ENCODE data around the gene AXL.

DNA sequence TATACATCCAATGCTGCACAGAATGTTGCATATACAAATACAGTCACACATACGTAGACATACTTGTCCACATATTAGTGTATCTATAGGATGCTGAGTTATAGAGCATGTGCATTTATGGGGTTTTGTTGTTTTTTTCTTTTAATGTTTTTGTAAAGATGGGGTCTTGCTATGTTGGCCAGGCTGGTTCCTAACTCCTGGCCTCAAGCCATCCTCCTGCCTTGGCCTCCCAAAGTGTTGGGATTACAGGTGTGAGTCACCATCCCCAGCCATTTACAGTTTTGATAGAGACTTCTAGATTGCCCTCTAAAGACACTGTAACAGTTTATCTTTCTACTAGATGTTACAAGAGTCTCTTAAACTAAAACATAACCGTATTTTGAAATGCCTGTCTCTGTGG, 59.5 kb downstream of the AXL start:
- TF ChIP-seq, protein P1, sequence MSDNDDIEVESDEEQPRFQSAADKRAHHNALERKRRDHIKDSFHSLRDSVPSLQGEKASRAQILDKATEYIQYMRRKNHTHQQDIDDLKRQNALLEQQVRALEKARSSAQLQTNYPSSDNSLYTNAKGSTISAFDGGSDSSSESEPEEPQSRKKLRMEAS (IDR thresholded peaks at IDR 0.05), result no peak
- TF ChIP-seq RAD21 (IDR thresholded peaks at IDR 0.05; ENCODE audit: low read depth) (no peak), CEBPB (IDR thresholded peaks at IDR 0.05) (no peak), EGR1 (IDR thresholded peaks at IDR 0.05) (no peak), YY1 (IDR thresholded peaks at IDR 0.05; ENCODE audit: low read depth) (no peak), EP300 (IDR thresholded peaks at IDR 0.05; ENCODE audit: borderline replicate concordance) (no peak), NFIC (IDR thresholded peaks at IDR 0.05) (no peak), TAF1 (IDR thresholded peaks at IDR 0.05; ENCODE audit: low read depth) (no peak)
- TF ChIP-seq, protein P2, sequence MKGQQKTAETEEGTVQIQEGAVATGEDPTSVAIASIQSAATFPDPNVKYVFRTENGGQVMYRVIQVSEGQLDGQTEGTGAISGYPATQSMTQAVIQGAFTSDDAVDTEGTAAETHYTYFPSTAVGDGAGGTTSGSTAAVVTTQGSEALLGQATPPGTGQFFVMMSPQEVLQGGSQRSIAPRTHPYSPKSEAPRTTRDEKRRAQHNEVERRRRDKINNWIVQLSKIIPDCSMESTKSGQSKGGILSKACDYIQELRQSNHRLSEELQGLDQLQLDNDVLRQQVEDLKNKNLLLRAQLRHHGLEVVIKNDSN (IDR thresholded peaks at IDR 0.05), result no peak
